ENCODE data around the gene INIP.

INIP gene

GRCh38 chr9:112665347-112665746 is 52.6 kb downstream of the INIP start:
- DNase-seq, result no peak

- no peak for DNase-seq
These were observed 53.4 kb downstream of the INIP start for GRCh38 chr9:112664531-112664930.

- no peak for DNase-seq
These were observed 54.2 kb downstream of the INIP start for GRCh38 chr9:112663681-112664080.

- no peak for DNase-seq
These were observed 58.0 kb downstream of the INIP start for GRCh38 chr9:112659906-112660305.

- DNase-seq, result no peak
These were observed 62.2 kb downstream of the INIP start for GRCh38 chr9:112655668-112656067.

GRCh38 chr9:112654282-112654681 is 63.6 kb downstream of the INIP start:
- no peak for DNase-seq

GRCh38 chr9:112648624-112649023 is 69.3 kb downstream of the INIP start:
- no peak for DNase-seq

GRCh38 chr9:112647596-112647995 is 70.3 kb downstream of the INIP start:
- no peak for DNase-seq

- DNase-seq, result no peak
These were observed 75.8 kb downstream of the INIP start for GRCh38 chr9:112642126-112642525.

GRCh38 chr9:112640311-112640710 is 77.6 kb downstream of the INIP start:
- DNase-seq, result no peak

All from DMS79 (cell line).